ENCODE measurements around the gene ESYT2.

Gene ESYT2

GRCh38 chr7:158745057-158745715 lies 84.1 kb downstream of the ESYT2 start:
- TF ChIP-seq GATA3 (IDR thresholded peaks at IDR 0.05; ENCODE audit: low read depth, low read length) (no peak), GATA2 (IDR thresholded peaks at IDR 0.05; ENCODE audit: low read depth, low read length) (no peak)

- TF ChIP-seq GATA3 (IDR thresholded peaks at IDR 0.05; ENCODE audit: low read depth, low read length) (no peak), GATA2 (IDR thresholded peaks at IDR 0.05; ENCODE audit: low read depth, low read length) (no peak)
Measured at GRCh38 chr7:158744070-158744469, 85.2 kb downstream of the ESYT2 start.

GRCh38 chr7:158743219-158743618 lies 86.1 kb downstream of the ESYT2 start:
- no peak for TF ChIP-seq GATA2 (IDR thresholded peaks at IDR 0.05; ENCODE audit: low read depth, low read length)
- no peak for TF ChIP-seq GATA3 (IDR thresholded peaks at IDR 0.05; ENCODE audit: low read depth, low read length)

- no peak for TF ChIP-seq GATA3 (IDR thresholded peaks at IDR 0.05; ENCODE audit: low read depth, low read length)
- no peak for TF ChIP-seq GATA2 (IDR thresholded peaks at IDR 0.05; ENCODE audit: low read depth, low read length)
Measured at GRCh38 chr7:158742065-158742821, 87.1 kb downstream of the ESYT2 start.

- TF ChIP-seq GATA2 (IDR thresholded peaks at IDR 0.05; ENCODE audit: low read depth, low read length) (no peak), GATA3 (IDR thresholded peaks at IDR 0.05; ENCODE audit: low read depth, low read length) (no peak)
Measured at GRCh38 chr7:158741294-158741666, 88.0 kb downstream of the ESYT2 start.

DNA sequence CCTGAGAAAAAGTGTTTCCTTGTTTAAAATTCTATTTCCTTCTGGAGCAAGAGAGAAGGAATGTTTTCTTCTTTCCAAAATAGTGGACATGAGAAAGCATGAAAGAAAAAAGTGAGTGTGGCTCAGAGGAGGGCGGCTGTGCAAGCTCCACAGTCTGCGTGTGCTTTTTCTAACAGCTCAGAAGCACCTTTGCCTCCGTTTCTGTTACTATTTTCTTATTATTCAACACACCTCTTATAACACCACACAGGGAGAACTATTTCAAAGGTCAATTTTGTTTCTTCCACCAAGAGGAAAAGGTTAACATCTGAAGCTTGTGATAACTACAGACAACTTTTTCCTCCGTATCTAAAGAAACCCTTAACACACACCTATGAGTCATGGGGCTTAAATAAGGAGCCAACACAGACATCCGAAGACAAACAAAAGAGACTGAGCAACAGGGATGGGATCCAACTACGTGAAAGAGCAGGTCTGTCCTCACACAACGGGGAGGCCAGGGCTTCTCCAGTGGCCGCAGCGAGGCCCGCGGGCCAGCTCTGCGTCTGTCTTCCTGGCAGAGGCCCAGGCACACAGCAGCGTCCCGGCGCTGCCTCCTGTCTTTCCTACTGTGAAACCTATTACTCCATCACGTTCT lies 88.5 kb downstream of the ESYT2 start:
- TF ChIP-seq GATA2 (IDR thresholded peaks at IDR 0.05; ENCODE audit: low read depth, low read length) (no peak), GATA3 (IDR thresholded peaks at IDR 0.05; ENCODE audit: low read depth, low read length) (no peak)

GRCh38 chr7:158740013-158740656 lies 89.2 kb downstream of the ESYT2 start:
- TF ChIP-seq GATA2 (IDR thresholded peaks at IDR 0.05; ENCODE audit: low read depth, low read length): no peak
- TF ChIP-seq GATA3 (IDR thresholded peaks at IDR 0.05; ENCODE audit: low read depth, low read length): no peak

- TF ChIP-seq GATA2 (IDR thresholded peaks at IDR 0.05; ENCODE audit: low read depth, low read length): no peak
- no peak for TF ChIP-seq GATA3 (IDR thresholded peaks at IDR 0.05; ENCODE audit: low read depth, low read length)
Measured at GRCh38 chr7:158738841-158739240, 90.5 kb downstream of the ESYT2 start.

- TF ChIP-seq GATA3 (IDR thresholded peaks at IDR 0.05; ENCODE audit: low read depth, low read length) (no peak), GATA2 (IDR thresholded peaks at IDR 0.05; ENCODE audit: low read depth, low read length) (no peak)
Measured at GRCh38 chr7:158737064-158737695, 92.1 kb downstream of the ESYT2 start.

DNA sequence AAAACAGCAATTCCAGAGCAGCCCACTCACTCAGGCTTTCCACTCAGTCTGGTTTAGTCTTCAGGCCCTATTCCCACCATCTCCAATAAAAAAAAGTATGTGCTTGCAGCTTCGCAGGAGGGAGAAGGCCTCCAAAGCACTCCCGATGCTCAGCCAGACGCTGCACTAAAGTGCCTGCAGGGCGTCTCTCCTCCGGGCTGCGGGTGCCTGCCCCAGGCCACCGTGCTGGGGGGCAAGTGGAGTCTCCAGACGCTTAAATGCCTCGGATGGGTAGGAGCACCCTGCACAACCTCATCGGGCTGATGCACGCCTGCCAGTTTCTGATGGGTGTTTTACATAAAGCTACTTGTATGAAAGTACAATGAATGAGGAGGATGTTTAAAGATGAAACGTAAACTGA lies 93.4 kb downstream of the ESYT2 start:
- TF ChIP-seq GATA2 (IDR thresholded peaks at IDR 0.05; ENCODE audit: low read depth, low read length) (no peak), GATA3 (IDR thresholded peaks at IDR 0.05; ENCODE audit: low read depth, low read length) (no peak)

GRCh38 chr7:158734861-158735260 lies 94.4 kb downstream of the ESYT2 start:
- TF ChIP-seq GATA2 (IDR thresholded peaks at IDR 0.05; ENCODE audit: low read depth, low read length) (no peak), GATA3 (IDR thresholded peaks at IDR 0.05; ENCODE audit: low read depth, low read length) (no peak)

DNA sequence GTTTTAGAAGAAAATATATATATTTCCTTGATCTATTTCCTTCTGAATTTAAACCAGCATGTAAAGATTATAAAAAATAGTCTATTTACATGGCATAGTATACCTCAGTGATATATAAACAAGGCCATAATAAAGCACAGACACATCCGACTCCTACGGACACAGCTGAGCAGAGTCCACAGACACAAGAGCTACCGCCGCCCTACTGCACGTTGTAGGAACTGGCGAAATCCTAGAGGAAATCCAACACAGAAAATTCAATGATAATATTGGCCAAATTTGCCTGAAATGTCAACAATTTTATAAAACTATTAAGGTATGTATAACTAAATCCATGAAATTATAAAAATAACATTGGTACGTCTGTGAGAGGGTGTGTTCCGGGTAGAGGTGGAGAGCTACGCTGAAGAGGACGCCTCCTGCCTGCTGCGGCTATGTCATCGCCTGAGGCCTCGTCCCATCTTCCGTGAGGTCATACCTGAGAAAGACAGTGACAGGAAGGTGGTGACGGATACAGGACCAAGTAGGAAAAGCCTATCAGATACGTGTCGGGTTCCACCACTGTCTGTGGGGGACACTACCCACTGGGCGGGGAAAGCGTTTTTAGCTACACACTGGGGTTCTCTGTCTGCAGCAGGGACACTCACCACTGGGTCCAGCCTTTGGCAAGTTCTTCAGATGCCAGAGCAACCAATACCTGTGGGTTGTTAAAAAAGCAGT lies 95.4 kb downstream of the ESYT2 start:
- no peak for TF ChIP-seq GATA3 (IDR thresholded peaks at IDR 0.05; ENCODE audit: low read depth, low read length)
- TF ChIP-seq GATA2 (IDR thresholded peaks at IDR 0.05; ENCODE audit: low read depth, low read length): no peak

DNA sequence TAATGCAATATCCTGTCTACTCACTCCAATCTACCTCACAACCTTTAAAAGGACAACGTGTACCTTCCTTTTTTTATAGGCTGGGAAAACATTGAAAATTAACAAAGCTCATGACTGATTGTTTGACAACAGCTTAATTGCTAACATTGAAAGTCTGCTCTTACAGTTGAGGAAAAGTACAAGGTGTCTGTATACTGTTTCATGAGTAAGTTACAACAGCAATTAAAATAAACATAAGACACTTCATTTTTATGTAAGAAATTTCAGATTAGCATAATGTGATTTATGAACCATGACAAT lies 96.1 kb downstream of the ESYT2 start:
- TF ChIP-seq GATA2 (IDR thresholded peaks at IDR 0.05; ENCODE audit: low read depth, low read length): no peak
- no peak for TF ChIP-seq GATA3 (IDR thresholded peaks at IDR 0.05; ENCODE audit: low read depth, low read length)

Data from SH-SY5Y (cell line).